ENCODE measurements around the gene BEAN1. TPM values are rescaled to one million over a fixed set of nuclear protein-coding genes. Genes with fewer than 3 reads are reported as not detected.

BEAN1 gene
- total RNA-seq, 4 donors from 2014 or later, result 0.40 TPM; not detected in 3

- peaks cover 9 to 19% (median 18%) of the 10 kb centered on the region in 4 donors for H3K4me1 ChIP-seq
- H3K9me3 ChIP-seq, result no peaks in the 10 kb centered on the region
- in situ Hi-C loops (cut with MboI; ENCODE audit: low pct_ligation_motif_present in 1 of 4, low pct_unique_long_range_greater_than_20kb in 1 of 4, low sequenced_read_pairs in 3 of 4) (no loop called here), intact Hi-C loops (cut with DNase I; ENCODE audit: low total_unique reads) (no loop called here)
- TF ChIP-seq POLR2AphosphoS5 (IDR thresholded peaks at IDR 0.05) (no peak), POLR2A (IDR thresholded peaks at IDR 0.05) (no peak), EP300 (IDR thresholded peaks at IDR 0.05; ENCODE audit: low read depth) (no peak), CTCF (IDR thresholded peaks at IDR 0.05) (no peak)
- DNase-seq, result no peak
- H3K4me3 ChIP-seq, result no peak overlapping the region
- peaks cover 80% of the 10 kb centered on the region for H3K27me3 ChIP-seq
- no peaks in the 10 kb centered on the region for H3K36me3 ChIP-seq
- no peak overlapping the region for H3K27ac ChIP-seq
- 48 to 49% methylated on average over 5 to 9 of the region's 9 CpGs for WGBS, 2 donors (ENCODE audit: low coverage in 1 of 2)
Observed at GRCh38 chr16:66429290-66429962, 2.3 kb downstream of the BEAN1 start.

GRCh38 chr16:66430214-66430613 lies 3.1 kb downstream of the BEAN1 start:
- H3K9me3 ChIP-seq, result no peaks in the 10 kb centered on the region
- no peak for DNase-seq
- 42 to 73% methylated on average over 3 of the region's 3 CpGs for WGBS, 2 donors (ENCODE audit: low coverage in 1 of 2)
- intact Hi-C loops (cut with DNase I; ENCODE audit: low total_unique reads), result no loop called here
- in situ Hi-C loops (cut with MboI; ENCODE audit: low pct_ligation_motif_present in 1 of 4, low pct_unique_long_range_greater_than_20kb in 1 of 4, low sequenced_read_pairs in 3 of 4), result no loop called here
- no peak overlapping the region for H3K27ac ChIP-seq
- H3K27me3 ChIP-seq, result peaks cover 73% of the 10 kb centered on the region
- H3K4me3 ChIP-seq, result no peak overlapping the region
- no peaks in the 10 kb centered on the region for H3K36me3 ChIP-seq
- peaks cover 9 to 19% (median 18%) of the 10 kb centered on the region in 4 donors for H3K4me1 ChIP-seq
- no peak for TF ChIP-seq POLR2AphosphoS5 (IDR thresholded peaks at IDR 0.05)
- TF ChIP-seq CTCF (IDR thresholded peaks at IDR 0.05), result no peak
- TF ChIP-seq POLR2A (IDR thresholded peaks at IDR 0.05), result no peak
- TF ChIP-seq EP300 (IDR thresholded peaks at IDR 0.05; ENCODE audit: low read depth), result no peak

- WGBS, 2 donors (ENCODE audit: low coverage in 1 of 2), result 79 to 83% methylated on average over 8 of the region's 8 CpGs
- Histone ChIP-seq H3K9me3 (no peaks in the 10 kb centered on the region), H3K4me3 (no peak overlapping the region), H3K4me1 (peaks cover 6 to 12% (median 11%) of the 10 kb centered on the region in 4 donors), H3K27ac (no peak overlapping the region), H3K36me3 (no peaks in the 10 kb centered on the region), H3K27me3 (peaks cover 60% of the 10 kb centered on the region)
- no peak for DNase-seq
- in situ Hi-C loops (cut with MboI; ENCODE audit: low pct_ligation_motif_present in 1 of 4, low pct_unique_long_range_greater_than_20kb in 1 of 4, low sequenced_read_pairs in 3 of 4) (no loop called here), intact Hi-C loops (cut with DNase I; ENCODE audit: low total_unique reads) (no loop called here)
- TF ChIP-seq EP300 (IDR thresholded peaks at IDR 0.05; ENCODE audit: low read depth), result no peak
- TF ChIP-seq CTCF (IDR thresholded peaks at IDR 0.05), result no peak
- no peak for TF ChIP-seq POLR2AphosphoS5 (IDR thresholded peaks at IDR 0.05)
- no peak for TF ChIP-seq POLR2A (IDR thresholded peaks at IDR 0.05)
Observed at GRCh38 chr16:66431760-66432159, 4.7 kb downstream of the BEAN1 start.

- intact Hi-C loops (cut with DNase I; ENCODE audit: low total_unique reads), result no loop called here
- Histone ChIP-seq H3K36me3 (no peaks in the 10 kb centered on the region), H3K27me3 (peaks cover 56% of the 10 kb centered on the region), H3K4me1 (peaks cover 6 to 8% (median 8%) of the 10 kb centered on the region in 4 donors), H3K27ac (no peak overlapping the region), H3K4me3 (no peak overlapping the region), H3K9me3 (no peaks in the 10 kb centered on the region)
- WGBS, 2 donors (ENCODE audit: low coverage in 1 of 2), result 70 to 71% methylated on average over 1 to 5 of the region's 5 CpGs
- no peak for DNase-seq
- TF ChIP-seq POLR2A (IDR thresholded peaks at IDR 0.05), result no peak
- TF ChIP-seq POLR2AphosphoS5 (IDR thresholded peaks at IDR 0.05), result no peak
- no peak for TF ChIP-seq EP300 (IDR thresholded peaks at IDR 0.05; ENCODE audit: low read depth)
- no peak for TF ChIP-seq CTCF (IDR thresholded peaks at IDR 0.05)
- in situ Hi-C loops (cut with MboI; ENCODE audit: low pct_ligation_motif_present in 1 of 4, low pct_unique_long_range_greater_than_20kb in 1 of 4, low sequenced_read_pairs in 3 of 4), result no loop called here
Observed at GRCh38 chr16:66432429-66432828, 5.3 kb downstream of the BEAN1 start.

Data from transverse colon (tissue), 4 donors.